G401 (cell line): Measurements from ENCODE around the gene GOLGB1. TPM values are rescaled to one million over a fixed set of nuclear protein-coding genes. Genes with fewer than 3 reads are reported as not detected.

Experiments
- DNase-seq: peaks from one replicate; pipeline ENCODE4 v3.0.0-alpha.2; 2015; ENCODE audit warnings: low spot score
- in situ Hi-C: cut with HindIII; loops from 2 replicates; pipeline ENCODE4 v1.10.0; 2016; ENCODE audit warnings: low sequenced_read_pairs, mixed read lengths
- total RNA-seq: library from RNA; depleted of rRNA; stranded (reverse); fragments of >200 nt; shearing (Covaris generic); gene quantifications from 2 replicates; pipeline ENCODE4 v1.2.3, GENCODE V29; 2014; rRNA removed

Gene GOLGB1
- total RNA-seq, 1 experiment from 2014 or later = 34.7 TPM

GRCh38 chr3:121651684-121652083, 97.9 kb downstream of the GOLGB1 start:
- DNase-seq = no peak
- in situ Hi-C loops = no loop called here

DNA sequence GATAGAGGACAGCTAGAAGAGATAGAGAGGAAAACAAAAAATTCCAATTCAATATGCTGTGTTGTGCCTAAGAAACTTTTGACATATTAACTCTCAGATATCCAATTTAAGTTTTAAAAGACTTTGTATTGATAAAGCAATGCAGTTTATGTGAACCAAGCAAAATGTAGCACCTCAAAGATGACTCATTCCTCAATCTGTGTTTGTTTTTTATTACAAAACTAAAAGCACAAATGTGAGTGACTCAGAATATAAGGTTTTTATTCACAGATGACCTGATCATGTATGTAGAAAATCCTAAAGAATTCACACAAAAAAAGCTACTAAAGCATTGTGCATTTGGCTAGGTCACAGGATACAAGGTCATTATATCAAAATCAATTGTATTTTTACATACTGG, 99.9 kb downstream of the GOLGB1 start:
- in situ Hi-C loops = no loop called here
- no peak for DNase-seq

DNA sequence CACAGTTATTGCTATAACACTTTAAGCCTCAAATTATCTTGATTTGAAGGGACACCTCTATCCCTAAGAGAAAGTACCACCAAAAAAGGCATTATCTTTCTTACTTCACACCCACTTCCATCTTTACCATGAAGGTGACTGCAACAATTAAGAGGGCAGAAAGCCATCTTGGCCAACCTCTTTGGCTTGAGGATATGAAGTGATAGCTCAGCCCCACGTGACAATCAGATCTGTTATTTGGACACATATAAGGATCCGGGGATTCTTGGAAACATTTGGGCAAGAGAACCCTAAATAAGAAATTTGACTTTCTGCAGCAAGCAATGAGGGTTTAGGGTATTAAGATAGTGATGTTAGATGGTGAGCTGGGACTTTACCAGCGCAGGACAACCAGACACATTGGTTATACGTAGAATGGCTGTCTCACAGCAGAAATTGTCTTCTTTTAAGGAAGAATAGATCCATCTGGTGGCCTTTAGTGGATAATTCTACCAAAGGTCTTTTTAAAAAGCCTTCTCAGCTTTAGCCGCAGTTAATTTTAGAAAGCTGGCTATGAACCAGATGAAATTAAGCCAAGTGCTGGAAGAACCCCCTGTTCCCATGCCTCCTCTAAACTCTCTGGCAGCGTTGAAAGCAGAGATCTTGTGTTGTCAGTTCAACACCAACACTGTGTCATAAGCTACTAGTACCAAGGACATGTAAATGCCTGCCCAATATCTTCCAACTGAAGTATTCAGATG, 101.2 kb downstream of the GOLGB1 start:
- in situ Hi-C loops = no loop called here
- peak; percentile 23 for DNase-seq

- in situ Hi-C loops = no loop called here
- no peak for DNase-seq
Observed at GRCh38 chr3:121645054-121645453, 104.5 kb downstream of the GOLGB1 start.

DNA sequence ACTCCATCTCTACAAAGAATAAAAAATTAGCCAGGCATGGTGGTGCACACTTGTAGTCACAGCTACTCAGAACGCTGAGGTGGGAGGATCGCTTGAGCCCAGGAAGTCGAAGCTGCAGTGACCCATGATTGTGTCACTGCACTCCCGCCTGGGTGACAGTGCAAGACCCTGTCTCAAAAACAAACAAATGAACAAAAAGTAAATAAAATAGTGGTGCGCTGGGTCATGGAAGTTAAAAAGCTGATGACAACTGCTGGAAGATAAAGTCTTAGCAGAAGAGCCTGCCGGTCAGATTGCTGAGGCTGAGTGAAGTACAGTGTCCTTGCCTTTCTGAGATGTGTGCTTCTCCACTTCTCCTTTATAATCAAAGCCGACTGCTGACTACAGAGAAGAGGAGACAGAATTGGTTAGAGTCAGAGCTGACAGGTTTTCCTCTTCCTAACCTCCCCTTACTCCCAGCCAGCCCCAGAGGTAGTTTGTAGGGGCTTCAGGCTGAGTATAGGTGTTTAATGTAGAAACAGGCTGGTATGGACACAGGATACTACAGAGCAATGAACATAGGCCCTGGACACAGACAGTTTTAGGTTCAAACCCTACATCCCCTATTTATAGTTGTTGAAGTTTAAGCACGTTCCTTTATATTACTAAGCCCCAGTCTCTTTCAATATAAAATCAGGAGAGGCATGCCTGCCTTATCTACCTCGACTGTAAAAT, 106.8 kb downstream of the GOLGB1 start:
- in situ Hi-C loops = no loop called here
- DNase-seq = no peak

DNA sequence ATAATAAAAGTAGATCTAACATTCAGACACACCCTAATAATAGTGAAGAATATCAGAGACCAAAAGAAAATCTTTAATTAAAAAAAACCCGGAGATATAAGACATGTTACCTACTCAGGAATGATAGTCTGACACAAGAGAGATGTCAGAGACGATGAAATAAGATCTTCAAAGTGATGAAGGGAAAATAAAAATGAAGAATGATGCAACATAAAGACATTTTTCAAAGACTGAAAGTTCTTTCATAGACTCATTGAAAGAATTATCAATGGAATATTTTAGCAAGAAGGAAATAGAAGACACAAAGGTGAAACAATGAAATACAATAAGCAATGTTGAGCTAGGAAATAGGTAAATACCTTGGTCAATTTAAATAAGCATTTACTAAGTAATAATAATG, 108.4 kb downstream of the GOLGB1 start:
- in situ Hi-C loops = no loop called here
- DNase-seq = no peak

DNA sequence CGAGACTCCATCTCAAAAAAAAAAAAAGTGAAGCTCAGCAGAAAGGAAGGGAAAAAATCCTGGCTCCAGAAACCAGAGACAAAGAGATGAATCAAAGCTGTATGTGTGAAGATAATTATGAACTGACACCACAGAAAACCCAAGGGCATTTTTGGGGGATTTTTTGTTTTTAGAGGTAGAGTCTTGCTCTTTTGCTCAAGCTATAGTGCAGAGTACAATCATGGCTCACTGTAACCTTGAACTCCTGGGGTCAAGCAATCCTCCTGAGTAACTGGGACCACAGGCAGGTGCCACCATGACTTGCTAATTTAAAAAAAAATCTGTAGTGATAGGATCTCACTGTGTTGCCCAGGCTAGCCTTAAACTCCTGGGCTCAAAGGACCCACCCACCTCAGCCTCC, 111.6 kb downstream of the GOLGB1 start:
- DNase-seq = no peak
- in situ Hi-C loops = no loop called here

DNA sequence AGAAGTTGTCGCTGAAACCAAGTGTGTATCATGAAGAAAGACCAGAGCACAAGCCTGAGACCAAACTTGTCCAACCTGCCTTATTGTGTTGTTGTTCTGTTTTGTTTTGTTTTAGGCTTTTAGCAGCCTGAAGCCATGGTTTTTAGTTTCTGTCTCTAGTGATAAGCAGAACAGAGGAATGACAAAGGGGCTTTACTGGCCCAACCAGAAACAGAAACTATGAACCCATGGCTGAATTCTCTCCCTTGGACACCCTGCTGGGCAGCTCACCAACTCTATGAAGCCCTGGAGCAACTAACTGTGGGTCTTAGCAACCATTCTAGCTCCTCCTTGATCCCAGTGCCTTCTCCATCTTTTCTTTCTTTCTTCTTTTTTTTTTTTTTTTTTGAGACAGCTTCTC, 119.2 kb downstream of the GOLGB1 start:
- DNase-seq = no peak
- in situ Hi-C loops = no loop called here

GRCh38 chr3:121629601-121630000, 119.9 kb downstream of the GOLGB1 start:
- in situ Hi-C loops = no loop called here
- no peak for DNase-seq

- DNase-seq = no peak
- in situ Hi-C loops = no loop called here
Observed at GRCh38 chr3:121627622-121628021, 121.9 kb downstream of the GOLGB1 start.

DNA sequence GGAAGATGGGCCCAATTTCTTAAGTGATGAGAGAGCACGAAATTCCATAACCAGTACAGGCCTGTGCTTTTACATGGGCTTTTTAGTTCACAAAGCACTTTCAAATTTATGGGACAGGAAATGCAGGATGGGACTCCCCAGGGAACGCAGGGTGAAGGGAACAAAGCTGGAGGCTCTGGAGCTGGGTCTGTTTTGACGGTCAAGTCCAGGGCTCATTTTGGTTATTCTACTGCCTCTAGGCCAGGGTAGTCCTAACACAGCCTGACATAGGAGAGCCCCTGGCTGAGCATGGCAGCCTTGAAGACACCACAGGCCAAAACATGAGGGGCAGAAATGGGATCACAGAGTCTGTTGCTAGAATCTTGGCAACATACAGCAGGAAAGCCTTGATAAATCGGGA, 122.3 kb downstream of the GOLGB1 start:
- in situ Hi-C loops = no loop called here
- no peak for DNase-seq

- DNase-seq = no peak
- in situ Hi-C loops = no loop called here
Observed at GRCh38 chr3:121626495-121626894, 123.0 kb downstream of the GOLGB1 start.

- in situ Hi-C loops = no loop called here
- no peak for DNase-seq
Observed at GRCh38 chr3:121624147-121624899, 125.2 kb downstream of the GOLGB1 start.

- no peak for DNase-seq
- in situ Hi-C loops = no loop called here
Observed at GRCh38 chr3:121621491-121621890, 128.1 kb downstream of the GOLGB1 start.

DNA sequence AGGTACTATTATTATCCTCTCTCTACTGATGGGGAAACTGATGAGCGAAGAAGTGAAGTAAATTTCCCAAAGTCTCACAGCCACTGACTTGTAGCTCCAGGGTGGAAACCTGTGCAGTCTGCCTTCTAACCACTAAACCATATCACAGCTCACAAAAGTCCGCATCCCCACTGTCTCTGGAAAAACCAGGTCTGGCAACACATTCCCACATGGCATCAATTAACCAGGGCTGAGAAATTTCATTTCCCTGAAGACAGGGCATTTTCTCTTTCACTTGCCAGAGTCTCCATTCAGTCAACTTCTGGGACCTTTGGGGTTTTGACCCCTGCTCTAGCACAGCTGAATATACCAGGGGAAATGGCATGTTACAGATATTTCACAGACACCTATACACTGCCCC, 129.8 kb downstream of the GOLGB1 start:
- in situ Hi-C loops = no loop called here
- no peak for DNase-seq

Other genes starting within 250 kb of the GOLGB1 start
- gene POLQ, start 203.8 kb downstream of the GOLGB1 start, total RNA-seq = 2.3 and 11.6 TPM in 2 replicates
- not detected in 2 replicates for gene ARGFX, start 181.8 kb downstream of the GOLGB1 start, total RNA-seq
- not detected in 2 replicates for gene FBXO40, start 156.4 kb downstream of the GOLGB1 start, total RNA-seq
- gene HCLS1, start 88.8 kb downstream of the GOLGB1 start, total RNA-seq = not detected in 2 replicates
- 7.4 and 14.3 TPM in 2 replicates for gene IQCB1, start 85.3 kb upstream of the GOLGB1 start, total RNA-seq
- gene EAF2, start 85.5 kb upstream of the GOLGB1 start, total RNA-seq = 0.54 and 3.6 TPM in 2 replicates
- 0.07 TPM in 1 of 2 replicates, not detected in the other for gene SLC15A2, start 144.7 kb upstream of the GOLGB1 start, total RNA-seq